CD4-positive, alpha-beta T cell treated with Interleukin-21 for 1 hour (primary cell): ENCODE measurements around the gene GPANK1.
A peak's percentile ranks its signal among the peaks of the same experiment; 100 is the strongest.

Experiments used
- DNase-seq: peaks from one replicate; pipeline ENCODE4 v3.0.0-alpha.2; 2020

The GPANK1 gene

DNA sequence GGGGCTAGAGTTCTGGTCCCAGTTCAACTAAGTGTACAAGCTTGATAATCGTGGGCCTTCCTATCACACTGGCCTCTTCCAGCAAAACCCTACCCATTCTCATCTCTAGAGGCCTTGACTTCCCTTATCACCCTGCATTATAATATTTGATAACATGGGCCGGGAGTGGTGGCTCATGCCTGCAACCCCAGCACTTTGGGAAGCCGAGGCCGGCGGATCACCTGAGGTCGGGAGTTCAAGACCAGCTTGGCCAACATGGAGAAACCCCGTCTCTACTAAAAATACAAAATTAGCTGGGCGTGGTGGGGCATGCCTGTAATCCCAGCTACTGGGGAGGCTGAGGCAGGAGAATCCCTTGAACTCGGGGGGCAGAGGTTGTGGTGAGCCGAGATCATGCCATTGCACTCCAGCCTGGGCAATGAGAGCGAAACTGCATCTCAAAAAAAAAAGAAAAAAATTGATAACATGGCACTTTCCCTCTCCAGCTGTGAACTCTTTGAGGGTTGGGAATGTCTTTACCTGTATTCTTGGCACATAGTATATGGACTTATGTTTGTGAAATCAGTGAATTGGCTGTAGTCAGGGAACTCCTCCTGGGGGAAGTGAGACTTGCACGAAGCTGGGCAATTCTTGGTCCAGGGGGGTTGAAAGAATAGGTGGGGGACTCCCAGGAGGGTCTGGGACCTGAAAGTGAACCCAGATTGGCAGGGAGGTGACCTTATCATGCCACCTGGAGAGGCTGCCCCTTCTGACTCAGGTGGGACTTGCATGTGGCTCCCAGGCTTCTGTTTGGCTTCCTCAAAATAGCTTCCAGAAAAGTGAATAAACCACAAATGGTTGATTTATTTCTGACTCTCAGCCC is 3.3 kb downstream of the GPANK1 start:
- DNase-seq: no peak

DNA sequence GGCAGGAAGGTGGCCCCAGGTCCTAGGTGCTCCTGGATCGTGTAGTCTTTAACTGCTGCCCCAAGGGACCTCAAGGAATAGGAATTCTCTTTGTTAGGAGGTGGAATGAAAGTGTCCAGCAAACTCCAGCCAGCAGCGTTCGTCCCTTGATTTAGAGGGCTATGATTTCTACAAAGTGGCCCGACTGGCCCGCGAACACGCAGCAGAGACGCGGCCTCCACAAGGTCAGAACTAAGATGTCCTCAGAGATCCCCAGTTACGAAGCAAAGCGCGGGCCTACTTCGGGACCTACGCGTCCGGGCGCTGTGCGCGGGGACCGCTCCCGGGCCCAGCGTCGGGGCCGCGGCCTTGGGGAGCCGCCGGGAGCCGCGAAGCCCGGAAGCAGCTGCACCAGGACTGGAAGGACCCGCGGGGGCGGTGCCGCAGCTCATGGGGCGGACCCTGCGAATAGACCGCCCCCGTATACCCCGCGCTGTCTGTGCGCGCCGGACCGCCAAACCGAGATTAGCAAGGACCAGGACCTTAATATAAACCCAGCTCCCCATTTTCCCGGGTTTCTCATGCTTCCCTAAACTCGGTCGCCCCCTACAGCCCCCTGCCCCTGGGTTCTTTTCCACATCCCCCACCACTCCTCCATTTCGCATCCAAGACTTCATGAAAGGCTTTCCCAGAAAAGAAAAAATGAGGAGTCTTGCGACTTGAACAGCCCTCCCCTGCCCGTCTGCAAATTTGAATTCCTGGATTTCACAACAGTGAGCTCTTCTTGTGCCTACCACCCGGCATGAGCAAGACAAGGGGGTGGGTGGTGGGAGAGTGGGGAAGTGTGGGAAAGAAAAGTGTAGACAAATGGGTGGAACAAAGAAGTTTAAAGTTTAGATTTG is 4.2 kb downstream of the GPANK1 start, which contains the start of gene C6orf47:
TSS of gene C6orf47 (minus strand) at position 398 of the 881 bp plus-strand sequence. CDS start 831 bp downstream, outside the sequence.
- peak; percentile 76 for DNase-seq

DNA sequence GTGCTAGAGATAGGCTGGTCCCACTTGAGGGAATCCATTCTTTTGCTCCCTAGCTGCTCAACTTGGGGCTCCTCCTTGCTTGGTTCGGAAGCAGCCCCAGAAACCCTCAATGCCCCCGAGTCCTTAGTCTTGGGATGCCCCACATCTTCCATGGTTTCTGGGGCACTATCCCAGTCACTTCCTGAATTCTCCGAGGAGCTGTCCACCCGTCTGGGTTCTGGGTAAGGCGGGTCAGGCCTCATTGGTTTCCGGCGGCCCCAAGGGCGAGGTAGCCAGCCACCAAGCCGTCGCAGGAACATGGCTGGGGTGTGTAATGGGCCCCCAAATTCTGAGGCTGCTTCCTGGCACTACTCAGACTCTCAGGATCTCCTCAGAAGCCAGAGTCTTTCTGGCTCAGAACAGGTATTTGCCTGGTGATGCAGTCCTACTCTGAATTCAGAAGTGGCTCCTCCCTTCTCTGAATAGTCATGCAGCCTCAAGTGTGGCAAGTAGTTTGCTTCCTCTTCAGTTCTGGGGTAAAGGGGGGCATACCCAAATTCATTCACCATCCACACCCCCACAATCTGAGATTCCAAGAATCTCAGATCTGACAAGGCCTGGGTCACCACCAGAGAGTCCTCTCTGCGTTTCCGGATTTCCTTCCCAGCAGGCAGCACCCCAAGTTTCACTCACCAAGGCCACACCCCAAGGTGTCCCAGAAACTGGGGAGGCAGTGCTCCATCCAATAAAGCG is 5.0 kb downstream of the GPANK1 start:
- DNase-seq: peak; percentile 46

DNA sequence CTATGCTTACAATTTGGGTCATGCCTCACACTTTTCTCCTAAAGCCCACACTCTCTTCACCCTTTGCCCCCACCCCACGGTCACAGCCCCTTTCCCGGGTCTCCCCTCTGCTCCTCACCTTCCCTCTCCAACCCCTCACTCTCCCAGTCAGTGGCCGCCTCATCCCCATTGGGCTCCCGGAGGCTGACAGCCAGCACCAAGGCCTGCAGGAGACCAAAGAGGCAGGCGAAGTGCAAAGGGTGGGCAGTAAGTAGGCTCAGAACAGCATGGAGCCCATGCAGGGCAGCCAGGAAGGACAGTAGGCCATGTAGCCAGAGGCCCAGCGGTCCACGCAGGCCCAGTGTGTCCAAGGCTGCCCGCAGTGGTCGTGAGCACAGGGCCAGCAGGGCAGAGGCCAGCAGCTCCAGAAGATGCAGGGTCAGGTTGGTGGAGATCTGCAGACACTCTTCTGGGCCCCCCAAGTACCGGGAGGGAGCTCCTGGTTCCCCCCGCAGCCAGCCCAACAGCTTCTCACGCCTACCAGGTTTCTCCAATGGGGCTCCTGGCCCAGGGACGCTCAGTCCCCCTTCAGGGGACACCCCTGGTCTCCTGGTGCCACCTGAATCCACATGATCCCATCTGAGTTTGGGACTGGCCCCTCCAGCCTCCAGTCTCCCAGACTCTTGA is 5.7 kb downstream of the GPANK1 start:
- no peak for DNase-seq

DNA sequence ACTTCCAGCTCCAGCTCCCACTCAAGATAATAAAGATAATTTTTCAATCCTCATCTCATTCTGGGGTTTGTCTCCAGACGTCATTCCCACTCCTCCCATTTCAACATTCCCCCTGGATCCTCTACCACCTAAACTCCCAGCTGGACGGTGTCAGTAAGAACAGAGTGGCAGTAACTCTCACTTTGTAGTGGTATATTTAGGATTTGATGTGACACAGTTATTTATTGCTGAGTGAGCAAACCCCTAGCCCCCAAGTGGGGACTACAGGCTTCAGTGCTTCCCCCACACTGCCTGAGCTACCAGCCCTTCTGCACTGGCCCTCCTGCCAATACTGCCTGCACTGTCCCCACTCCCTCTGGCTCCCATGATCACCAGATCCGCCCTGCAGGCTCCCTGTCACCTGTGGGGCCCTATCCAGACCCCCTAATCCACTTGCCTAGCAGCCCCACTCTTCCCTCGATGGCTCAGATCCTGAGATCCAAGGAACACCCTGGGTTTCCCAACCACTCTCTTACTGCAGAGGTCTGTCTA is 6.6 kb downstream of the GPANK1 start:
- DNase-seq: no peak

DNA sequence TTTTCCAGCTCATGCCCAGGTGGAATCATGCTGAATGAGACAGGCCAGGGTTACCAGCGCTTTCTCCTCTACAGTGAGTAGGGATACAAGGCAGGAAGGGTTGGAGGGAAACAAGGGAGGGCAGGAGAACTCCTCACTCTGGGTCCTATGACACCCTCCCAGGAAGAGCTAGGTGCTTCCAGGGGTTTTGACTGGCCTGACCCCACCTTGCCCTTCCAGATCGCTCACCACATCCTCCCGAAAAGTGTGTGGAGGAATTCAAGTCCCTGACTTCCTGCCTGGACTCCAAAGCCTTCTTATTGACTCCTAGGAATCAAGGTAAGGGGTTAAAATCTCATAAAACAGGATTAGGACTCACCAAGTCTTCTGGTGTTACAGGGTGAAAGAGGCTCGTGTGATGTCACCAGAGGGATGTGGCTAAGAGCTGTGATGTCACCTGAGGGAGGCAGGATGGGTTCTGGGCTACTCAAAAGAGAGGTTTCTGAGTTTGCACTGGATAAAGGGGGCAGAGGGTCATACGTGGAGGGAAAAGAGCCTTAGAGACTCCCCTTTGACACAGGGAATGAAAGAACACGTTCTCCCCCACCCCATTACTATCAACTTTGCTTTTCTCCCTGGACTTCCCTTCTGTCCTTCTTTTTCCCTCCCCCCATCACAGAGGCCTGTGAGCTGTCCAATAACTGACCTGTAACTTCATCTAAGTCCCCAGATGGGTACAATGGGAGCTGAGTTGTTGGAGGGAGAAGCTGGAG is 7.2 kb downstream of the GPANK1 start:
- DNase-seq: peak; percentile 39

DNA sequence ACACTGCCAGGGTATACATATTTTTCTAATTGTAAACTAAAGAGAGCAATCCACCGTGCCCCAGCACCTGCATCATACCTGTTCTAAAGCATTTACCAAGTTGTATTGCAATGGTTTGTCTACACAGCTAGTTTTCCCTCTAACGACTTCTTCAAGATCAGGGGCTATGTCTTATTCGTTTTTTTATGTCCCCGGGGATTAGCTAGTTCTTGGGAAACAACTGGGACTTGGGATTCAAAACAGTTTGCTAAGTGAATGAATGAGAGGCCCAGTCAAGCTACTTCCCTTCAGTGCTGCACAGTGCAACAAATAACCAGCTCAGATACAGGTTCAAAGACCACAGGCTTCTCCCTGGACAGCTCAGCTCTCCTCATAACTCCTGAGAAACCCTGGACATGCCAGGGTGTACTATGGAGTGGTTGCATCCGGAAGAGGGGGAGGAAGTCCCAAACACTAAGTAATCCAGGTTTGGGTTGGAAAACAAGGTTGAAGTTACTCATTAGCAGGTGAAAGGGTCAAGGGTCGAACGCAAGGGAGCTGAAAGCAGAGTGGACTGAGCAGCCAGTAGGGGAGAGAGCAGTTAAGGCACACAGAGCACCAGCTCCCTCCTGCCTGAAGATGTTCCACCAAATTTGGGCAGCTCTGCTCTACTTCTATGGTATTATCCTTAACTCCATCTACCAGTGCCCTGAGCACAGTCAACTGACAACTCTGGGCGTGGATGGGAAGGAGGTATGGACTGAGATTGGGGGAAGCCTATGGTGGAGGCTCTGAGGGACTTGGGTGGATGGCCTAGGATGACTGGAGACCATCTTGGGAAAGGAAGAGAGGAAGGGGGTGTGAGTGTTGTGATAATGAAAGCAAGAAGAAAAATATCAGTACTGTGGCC is 9.2 kb downstream of the GPANK1 start, which contains the start of gene APOM:
TSS of gene APOM (plus strand) at position 546 of the 889 bp plus-strand sequence. CDS start at position 619, 73 bp downstream.
- no peak for DNase-seq

DNA sequence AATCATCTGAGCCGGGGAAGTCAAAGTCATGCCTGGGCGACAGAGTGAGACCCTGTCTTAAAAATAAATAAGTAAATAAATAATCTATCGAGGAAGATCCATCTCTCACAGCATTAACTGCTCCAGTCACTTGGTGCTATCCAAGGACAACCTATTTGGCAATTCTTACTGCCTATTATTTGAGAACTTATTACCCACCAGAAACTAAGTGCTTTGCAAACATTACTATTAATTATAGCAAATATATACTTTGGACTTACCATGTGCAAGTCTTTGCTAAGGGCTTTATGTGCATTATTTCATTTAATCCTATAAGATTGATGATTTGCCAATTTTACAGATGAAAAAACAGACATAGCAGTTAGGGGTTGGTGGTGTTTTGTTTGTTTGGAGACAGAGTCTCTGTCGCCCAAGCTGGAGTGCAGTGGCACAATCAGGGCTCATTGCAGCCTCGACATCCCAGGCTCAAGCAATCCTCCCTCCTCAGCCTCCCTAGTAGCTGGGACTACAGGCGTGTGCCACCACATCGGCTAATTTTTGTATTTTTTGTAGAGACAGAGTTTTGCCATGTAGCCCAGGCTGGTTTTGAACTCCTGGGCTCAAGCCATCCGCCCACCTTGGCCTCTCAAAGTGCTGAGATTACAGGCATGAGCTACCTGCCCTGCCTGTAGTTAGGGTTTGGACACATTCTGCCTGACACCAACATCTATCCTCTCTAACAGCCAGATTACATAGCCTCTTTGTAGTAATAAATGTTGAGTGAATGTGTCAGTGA is 10.0 kb downstream of the GPANK1 start:
- DNase-seq: no peak

DNA sequence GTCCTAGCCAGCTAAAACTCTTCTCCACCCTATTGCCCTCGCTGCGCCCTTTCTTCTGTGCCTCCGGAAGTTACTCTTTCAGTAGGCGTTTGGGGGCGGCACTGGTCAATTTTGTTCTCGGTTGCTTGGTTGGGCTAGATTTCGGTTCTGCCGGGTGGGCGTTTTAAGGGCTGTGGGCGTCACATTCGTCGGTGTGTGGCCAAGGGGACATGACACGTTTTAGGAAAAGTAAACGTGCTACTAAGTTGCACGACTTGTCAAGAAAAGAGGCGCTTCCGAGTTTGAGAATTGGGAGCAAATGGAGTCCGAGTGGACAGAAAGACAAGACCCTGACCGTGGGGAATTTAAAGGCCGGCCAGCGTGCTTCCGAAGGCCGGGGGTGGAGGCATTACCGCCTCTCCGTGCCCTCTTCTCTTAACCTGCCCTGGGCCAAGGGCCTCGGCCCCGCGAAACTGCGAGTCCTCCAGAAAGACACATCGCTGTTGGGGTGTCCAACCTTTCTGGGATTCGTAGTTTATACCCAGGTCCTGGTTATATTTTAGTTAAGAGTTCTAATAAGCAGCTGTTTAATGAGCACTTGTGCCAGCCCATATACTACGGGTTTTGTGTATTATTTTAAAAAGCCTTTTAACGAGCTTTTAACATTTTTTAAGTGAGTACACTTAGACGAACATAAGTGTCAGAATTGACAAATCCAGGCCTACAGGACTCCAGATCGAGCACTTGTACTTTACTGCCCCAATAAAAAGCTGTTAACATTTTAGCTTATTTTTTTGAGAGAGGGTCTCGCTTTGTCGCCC is 11.7 kb downstream of the GPANK1 start:
- no peak for DNase-seq

DNA sequence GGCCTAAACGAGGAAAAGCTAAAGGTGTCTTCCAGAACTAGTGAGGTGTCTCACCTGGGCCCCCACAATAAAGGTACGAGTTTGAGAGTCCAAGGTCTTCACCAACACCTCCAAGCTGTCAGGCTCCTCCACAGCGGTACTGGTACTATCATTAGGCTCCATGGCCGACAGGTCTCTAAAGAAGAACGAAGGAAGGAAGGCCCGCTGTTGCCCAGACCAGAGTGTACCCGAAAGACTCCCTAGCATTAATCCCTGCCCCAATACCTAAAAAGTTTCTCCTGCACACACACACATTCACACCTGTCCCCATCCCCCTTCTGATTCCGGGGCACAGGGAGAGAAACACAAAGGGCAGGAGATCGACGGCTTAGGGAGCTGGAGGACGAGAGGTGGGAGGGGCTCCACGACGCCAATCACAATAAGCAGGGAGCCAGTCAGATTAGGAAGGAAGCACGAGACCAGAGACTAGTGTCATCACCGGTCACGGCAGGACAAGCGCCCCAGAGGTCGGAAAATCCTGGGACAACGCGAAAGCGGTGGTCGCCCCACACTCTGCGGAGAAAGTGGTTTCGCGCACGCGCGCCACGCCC is 13.1 kb downstream of the GPANK1 start:
- no peak for DNase-seq

DNA sequence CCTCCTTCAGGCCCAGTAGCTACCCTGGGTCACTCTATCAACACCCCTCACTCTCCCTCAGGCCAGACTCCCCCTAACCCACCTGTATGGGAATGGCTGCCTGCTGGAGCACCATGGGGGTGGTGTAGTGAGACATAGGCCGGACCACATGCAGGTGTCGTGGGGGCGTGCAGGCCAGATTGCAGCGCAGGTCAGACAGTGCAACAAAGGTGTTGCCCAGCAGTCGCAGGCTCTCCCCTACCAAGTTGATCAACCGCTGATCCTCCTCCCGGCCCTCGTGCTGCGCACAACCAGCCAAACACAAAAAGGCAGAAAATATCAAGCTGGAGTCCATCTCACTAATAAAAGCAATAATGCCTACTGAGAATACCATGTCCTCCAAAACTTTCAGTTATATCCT is 19.5 kb downstream of the GPANK1 start:
- no peak for DNase-seq

DNA sequence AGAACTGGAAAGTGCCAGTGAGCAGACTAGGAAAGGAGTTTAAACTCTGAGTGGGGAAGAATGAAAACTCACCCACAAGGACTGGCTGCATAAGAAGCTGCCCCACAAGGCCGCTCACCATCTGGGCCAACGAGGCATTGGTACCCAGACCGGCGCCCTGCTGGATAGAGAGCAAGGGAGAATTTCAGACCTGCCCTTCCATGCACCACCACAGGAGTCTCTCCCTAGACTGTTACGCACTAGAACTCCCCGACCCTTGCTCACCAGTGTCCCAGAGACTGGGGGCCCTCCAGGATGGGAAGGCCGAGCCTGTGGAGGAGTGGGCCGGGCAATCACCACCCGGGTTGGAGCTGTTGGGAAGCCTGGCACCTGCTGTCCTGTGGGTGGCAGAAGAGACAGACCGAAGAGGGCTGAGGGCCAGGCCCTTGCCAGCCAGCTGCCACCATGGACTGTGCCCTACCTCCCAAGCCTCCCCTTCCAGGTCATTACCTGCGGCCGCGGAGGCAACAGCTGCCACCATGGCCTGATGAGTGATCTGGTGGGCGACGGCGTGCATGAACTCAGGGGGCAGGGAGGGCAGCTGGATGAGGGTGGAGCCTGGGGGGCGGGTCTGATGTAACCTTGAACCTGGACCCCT is 20.9 kb downstream of the GPANK1 start:
- no peak for DNase-seq

DNA sequence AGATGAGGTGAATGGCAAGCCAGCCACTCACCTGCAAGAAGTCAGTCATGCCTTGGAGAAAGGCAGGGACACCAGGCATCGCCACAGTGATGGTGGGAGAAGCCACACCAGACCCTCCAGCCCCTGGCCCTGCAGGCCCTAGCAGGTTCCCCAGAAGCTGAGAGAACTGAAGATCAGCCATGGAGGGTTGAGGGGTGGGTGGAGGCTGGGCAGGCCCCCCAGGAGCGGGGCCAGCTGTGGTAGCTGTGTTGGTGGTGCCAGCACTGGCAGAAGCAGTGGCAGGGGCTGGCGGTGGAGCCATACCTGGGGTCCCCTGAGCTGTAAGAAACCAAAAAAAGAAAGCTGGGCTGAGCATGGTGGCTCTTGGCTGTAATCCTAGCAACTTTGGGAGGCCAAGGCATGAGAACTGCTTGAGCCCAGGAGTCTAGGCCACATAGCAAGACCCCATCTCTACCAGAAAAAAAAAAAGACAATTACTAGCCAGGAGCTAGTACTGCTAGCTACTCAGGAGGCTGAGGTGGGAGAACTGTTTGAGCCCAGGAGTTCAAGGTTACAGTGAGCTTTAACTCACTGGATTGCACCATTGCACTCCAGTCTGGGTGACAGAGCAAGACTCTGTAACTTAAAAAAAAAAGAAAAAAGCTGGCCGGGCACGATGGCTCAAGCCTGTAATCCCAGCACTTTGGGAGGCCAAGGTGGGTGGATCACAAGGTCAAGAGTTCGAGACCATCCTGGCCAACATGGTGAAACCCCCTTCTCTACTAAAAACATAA is 21.8 kb downstream of the GPANK1 start:
- no peak for DNase-seq

DNA sequence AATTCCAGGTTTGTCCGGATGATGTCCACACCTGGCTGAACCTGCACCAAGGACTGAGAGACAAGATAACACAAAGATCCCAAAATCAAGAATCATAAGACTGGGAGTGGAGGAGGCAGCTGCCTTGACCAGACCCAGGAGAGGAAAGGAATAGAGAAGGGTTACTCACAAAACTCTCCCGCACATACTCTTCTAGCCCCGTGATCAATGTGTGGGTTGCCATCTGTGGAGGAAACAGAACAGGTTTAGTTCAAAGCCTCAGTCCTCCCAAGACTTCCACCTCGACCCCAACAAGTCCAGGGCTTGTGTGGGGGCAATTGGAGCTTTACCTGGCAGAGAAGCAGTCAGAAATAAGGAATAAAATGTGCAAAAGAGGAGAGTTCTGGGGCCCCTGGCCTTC is 23.4 kb downstream of the GPANK1 start:
- DNase-seq: no peak

DNA sequence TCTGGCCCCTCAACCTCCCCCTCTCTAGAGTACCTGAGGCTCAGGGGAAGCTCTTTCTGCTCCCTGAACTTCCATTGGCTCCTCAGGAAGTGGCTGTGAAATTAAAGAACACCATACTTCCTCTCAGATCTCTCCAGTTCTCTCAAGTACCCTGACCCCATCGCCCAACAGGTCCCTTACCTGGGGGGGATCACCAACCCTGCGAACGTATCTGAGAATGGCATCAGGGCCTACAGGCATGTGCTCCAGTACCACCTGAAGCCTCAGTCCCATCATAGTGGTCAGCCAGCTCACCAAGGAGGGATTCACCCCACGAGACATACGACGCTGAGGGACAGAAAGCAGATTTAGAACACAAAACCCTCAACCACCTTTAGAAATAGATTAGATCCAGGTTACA is 24.2 kb downstream of the GPANK1 start:
- no peak for DNase-seq

DNA sequence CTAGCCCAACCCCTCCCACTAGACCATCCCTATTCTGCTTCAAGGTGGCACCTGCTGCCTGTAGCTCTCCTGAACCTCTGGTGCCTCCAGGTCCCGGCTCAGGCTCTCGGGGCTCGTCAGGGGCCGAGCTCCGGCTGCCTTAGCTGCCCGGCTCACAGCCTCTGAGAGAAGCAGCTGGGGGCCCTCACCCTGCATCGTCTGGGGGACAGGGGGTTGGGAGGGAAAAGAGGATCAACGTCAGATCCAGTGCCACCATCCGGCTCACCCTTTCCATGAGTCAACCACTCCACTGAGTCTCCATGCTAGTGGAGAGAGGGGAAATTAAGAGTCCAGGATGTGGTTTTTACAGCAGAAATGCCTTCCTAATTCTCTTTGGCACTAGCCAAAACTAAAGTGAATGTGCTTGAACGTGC is 25.3 kb downstream of the GPANK1 start:
- no peak for DNase-seq

DNA sequence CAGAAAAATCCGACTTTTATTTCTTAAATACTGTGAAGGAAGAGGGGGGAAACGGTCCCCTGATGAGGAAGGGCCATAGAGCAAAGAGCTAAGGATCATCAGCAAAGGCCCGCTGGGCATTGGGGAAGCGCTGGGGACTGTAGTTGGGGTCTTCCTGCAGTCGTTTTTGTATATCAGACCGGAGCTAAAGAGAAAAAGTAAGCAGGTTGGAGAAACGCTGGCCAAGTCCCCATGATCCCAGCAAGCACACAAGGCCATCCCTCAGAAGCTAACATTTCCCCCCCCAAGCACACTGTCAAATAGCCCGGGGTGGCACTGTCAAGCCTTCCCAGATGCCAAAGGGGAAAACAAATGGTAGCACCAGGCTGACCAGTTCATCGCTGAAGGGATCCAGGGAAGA is 25.8 kb downstream of the GPANK1 start:
- DNase-seq: no peak
